ENCODE measurements around the gene TNFSF11.
A peak's percentile ranks its signal among the peaks of the same experiment; 100 is the strongest.

TNFSF11 gene

GRCh38 chr13:42561752-42562467, 12.0 kb upstream of the TNFSF11 start:
- no peak for DNase-seq

GRCh38 chr13:42567906-42568305, 6.0 kb upstream of the TNFSF11 start:
- no peak for DNase-seq

GRCh38 chr13:42569576-42570344, 4.2 kb upstream of the TNFSF11 start:
- no peak for DNase-seq

GRCh38 chr13:42571895-42572294, 2.1 kb upstream of the TNFSF11 start:
- DNase-seq: no peak

- peak; percentile 73 for DNase-seq
Measured at GRCh38 chr13:42574435-42575311, 721 bp downstream of the TNFSF11 start.

DNA sequence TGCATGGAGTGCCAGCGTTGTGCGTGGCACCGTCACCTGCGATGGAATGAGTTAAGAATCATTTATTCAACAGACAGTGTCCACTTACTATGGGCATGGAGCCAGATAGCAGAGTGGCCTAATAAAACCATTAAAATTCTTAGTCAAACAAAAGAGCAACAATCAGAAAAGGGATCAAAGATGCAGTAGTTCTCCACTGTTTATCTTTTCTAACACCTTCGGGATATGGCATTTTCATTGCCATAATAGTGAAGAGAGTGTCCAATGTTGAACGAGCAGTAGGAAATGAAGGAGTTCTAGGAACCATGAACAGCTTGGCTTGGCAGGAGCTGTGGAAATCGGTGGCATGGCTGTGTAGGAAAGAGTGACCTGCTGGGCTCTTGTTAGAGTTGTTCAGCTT, 2.0 kb downstream of the TNFSF11 start:
- DNase-seq: no peak

- no peak for DNase-seq
Measured at GRCh38 chr13:42577538-42577937, 3.6 kb downstream of the TNFSF11 start.

DNA sequence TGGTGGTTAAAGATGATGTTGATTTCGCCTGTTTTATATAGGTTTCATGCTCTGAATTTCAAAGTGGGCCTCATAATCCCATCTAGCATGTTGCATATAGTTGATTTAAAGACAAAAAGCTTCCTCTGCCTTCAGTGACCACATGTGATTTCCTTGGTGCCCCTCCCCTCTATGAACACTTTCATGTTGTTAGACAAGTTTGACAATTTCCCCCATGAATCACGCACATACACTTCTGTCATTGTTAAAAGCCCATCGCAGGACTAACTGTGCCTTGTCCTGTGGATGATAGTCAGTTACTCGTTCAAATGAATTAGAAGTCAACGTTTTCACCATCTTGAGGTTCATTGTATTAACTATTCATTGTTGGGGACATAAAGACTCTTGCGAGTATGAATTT, 6.7 kb downstream of the TNFSF11 start:
- no peak for DNase-seq

DNA sequence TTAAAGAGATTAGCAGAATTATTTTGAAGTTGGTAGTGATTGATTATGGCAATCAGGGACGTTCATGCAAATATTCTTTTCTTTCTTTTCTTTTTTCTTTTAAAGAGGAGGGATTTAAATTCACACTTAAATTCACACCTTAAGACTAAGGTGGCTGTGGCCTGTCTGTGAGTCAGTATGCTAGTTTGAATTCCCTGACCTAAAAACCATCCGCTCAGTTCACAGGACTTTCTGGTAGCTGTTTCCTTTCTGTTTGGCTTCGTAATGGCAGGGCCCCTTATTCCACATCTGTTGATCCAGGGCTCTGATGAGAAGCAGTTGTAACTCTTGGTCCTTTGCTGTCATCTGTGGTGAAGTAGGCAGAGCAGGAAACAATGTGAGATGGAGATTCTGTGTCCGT, 7.5 kb downstream of the TNFSF11 start:
- DNase-seq: no peak

DNA sequence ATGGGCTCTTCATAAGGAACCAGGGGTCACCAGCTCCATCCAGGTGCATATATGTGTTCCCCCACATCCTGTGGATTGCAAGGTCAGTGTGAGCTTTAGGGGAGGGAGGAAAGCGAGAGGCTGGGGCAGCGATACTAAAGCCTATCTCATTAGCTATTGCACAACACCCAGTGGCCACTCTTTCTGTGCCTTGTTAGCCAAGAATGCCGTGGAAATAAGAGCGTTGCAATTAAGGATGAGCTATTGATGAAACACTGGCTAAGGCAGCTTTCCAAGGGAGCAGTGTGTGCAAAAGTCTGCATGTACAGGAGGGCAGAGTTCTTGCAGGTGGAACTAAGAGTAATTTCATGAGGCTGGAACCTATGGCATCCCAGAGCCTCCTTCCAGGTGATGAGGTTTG, 17.6 kb downstream of the TNFSF11 start:
- no peak for DNase-seq

GRCh38 chr13:42592915-42593900, 19.3 kb downstream of the TNFSF11 start:
- no peak for DNase-seq

GRCh38 chr13:42594481-42595252, 20.7 kb downstream of the TNFSF11 start:
- peak; percentile 74 for DNase-seq

- DNase-seq: no peak
Measured at GRCh38 chr13:42595253-42595571, 21.3 kb downstream of the TNFSF11 start.

DNA sequence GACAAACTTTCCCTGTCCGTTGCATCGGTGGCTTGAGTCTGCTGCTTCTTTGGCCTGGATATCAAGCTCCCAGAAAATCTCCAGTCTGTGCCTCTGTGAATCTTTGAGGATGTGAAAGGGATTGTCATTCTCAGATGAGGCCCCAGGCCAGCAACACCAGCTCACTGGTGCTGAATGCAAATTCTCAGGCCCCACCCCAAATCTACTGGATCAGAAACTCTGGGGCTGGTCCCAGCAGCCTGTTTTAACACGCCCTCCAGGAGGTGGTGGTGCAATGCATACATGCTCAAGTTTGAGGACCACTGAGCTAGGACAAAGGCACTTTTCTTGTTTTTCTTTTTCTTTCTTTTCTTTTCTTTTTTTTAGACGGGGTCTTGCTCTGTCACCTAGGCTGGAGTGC, 23.6 kb downstream of the TNFSF11 start:
- DNase-seq: no peak

DNA sequence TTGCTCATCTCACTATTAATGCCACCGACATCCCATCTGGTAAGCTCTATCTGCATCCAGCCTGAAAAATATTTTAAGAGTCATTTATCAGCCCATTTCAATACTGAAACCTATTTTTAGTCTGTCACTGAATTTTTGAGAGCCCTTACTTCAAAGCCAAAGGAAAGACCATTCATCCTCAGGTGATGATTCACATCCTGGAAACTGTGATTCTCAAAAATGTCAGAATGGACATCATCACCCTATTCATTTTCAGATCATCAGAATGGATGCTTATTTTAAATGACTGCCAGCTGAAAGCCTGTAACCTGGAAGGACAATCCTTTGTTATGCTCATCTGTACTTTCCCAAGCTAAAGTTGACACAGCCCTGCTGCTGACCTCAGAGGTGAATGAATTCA, 27.0 kb downstream of the TNFSF11 start:
- DNase-seq: peak; percentile 33

- no peak for DNase-seq
Measured at GRCh38 chr13:42602906-42603305, 29.0 kb downstream of the TNFSF11 start.

DNA sequence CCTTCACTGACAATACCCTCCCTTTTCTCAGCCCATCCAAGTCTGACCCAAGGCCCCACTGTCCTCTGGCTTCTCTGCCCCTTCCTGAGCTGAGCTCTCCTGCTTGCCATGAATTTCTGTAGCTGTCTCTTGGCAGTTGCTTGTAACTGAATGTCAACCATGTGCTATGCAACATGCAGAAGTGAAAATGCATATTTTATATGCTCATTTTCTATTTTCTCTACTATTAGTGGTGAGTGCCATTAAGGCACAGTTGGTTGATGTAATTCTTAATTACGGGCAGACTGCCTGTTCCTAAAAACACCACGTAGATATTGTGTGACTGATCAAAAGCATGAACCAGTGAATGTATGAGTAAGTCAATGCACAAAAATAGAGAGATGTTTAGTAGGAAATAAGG, 29.6 kb downstream of the TNFSF11 start:
- DNase-seq: no peak

DNA sequence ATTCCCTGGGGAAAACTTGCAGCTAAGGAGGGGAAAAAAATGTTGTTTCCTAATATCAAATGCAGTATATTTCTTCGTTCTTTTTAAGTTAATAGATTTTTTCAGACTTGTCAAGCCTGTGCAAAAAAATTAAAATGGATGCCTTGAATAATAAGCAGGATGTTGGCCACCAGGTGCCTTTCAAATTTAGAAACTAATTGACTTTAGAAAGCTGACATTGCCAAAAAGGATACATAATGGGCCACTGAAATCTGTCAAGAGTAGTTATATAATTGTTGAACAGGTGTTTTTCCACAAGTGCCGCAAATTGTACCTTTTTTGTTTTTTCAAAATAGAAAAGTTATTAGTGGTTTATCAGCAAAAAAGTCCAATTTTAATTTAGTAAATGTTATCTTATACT, 33.6 kb downstream of the TNFSF11 start:
- DNase-seq: no peak

DNA sequence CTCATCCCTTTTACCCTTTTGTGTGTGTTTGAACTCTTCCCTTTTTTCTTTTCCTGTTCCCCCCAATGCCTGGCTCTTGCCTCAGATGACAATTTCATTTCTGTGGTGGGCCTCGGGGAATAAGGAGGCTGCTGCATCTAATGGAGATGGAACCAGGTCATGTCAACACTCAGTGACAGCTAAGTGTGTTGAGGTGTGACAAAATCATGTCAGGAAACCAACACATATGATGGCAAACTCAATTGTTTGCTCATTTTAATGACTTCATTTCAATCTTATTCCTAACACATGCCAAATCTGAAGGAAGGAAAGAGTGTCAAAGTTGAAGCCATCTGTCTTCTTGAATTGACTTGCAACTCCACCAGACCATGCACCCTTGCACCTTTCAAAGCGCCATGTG, 36.7 kb downstream of the TNFSF11 start:
- DNase-seq: no peak

DNA sequence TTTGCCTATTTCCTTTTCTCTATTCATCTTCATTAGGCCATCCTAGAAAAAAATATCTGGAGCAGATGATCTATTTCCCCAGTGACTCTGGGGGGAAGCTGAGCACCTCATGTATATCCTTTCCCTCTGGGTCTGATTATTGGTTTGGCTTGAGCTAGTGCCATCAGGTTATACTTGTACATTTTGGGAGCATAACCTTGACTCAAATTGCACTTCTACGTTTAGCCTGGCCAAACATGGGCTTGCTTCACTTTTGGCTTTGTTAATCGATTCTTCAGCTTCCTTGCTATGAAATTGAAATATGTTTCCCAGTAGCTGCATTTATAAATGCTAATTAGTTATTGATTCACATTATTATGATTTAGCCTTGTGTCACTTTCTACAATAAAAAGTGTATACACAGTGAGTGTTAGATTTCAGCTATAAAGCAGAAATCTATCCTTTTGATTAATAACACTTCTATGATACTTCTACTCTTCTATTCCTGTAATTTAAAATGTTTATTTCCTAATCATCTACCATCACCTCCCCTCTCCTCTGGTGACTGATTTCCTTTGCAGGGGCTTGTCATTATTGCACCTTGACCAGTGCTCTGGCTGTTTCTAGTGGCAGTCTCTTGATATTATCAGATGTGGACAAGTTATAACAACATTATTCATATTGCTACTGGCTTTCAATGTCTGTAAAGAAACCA, 37.3 kb downstream of the TNFSF11 start:
- no peak for DNase-seq

Data from activated CD4-positive, alpha-beta T cell treated with anti-CD3 and anti-CD28 coated beads, Interleukin-2, Interleukin-6, amounts not matched to agents 100 ng/mL and 50 ng/mL, durations not matched to agents 16 hours and 8 hours (primary cell).